Measurements from ENCODE around the gene C1orf167. TPM values are rescaled to one million over a fixed set of nuclear protein-coding genes. Genes with fewer than 3 reads are reported as not detected.

The C1orf167 gene
- total and polyA plus RNA-seq, 2 of the 13 experiments (the other 11 are each of a cell fraction or from before 2014, with no cell fraction given), result not detected

DNA sequence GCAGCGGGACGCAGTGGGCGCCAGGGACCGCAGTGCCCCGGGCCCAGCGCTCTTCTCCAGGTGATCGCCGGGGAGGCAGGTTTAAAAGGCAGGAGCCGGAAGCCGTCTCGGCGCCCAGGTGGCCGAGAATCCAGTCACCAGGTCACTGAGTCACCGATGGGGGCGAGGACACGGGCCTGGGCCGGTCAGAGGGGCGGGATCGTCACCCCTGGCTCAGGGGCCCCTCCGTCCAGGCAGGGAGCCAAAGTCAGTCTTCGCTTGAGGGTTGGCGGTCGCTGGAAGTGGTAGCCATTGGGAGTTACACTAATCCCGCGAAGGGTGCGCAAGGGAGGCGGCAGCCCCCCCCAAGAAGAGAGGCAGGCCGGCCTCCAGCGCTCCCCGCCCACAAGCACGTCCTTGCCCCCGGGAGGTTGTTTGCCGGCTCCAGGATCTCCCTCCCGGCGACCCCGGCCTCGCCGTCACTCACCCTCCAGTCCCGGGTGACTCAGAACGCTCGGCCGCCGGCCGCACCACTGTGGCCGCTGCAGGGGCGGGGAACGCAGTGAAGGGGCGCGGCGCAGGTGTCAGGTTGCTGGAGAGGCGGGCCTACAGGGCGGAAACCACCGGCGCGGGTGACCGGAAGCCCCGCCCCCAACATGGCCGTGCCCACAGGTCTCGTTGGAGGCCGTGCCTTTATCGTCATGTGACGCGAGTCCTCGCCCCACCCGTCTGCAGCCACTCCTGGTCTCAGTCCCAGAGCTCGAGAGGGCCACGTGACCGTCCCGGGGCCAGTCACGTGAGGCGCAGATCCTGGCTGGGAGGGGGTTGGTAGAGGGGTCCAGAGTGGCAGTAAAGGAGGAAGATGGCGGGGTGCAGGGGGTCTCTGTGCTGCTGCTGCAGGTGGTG lies 43.7 kb downstream of the C1orf167 start, which contains the start of the genes CLCN6 and MTHFR (continued):
- no peak for TF ChIP-seq ZSCAN20 (CRISPR knock-in tag; IDR thresholded peaks at IDR 0.05; ENCODE audit: borderline replicate concordance)
- TF ChIP-seq NFE2 (CRISPR knock-in tag; IDR thresholded peaks at IDR 0.05), result no peak
- peak; percentile 92 for TF ChIP-seq SAP130 (CRISPR knock-in tag; IDR thresholded peaks at IDR 0.05; ENCODE audit: low read depth)
- no peak for TF ChIP-seq ZNF644 (CRISPR knock-in tag; IDR thresholded peaks at IDR 0.05; ENCODE audit: low read depth)
- no peak for TF ChIP-seq SRSF9 (IDR thresholded peaks at IDR 0.05; ENCODE audit: borderline replicate concordance, insufficient read depth, low read depth, low read length, poor library complexity, severe bottlenecking)
- TF ChIP-seq ZNF605 (CRISPR knock-in tag; IDR thresholded peaks at IDR 0.05), result no peak; the same call in 1 of the 2 replicates
- TF ChIP-seq ZNF431 (CRISPR knock-in tag; IDR thresholded peaks at IDR 0.05; ENCODE audit: borderline replicate concordance, low read depth), result no peak; the same call in 1 of the 2 replicates
- no peak for TF ChIP-seq SATB2 (CRISPR knock-in tag; IDR thresholded peaks at IDR 0.05)
- TF ChIP-seq, protein P1, sequence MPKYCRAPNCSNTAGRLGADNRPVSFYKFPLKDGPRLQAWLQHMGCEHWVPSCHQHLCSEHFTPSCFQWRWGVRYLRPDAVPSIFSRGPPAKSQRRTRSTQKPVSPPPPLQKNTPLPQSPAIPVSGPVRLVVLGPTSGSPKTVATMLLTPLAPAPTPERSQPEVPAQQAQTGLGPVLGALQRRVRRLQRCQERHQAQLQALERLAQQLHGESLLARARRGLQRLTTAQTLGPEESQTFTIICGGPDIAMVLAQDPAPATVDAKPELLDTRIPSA (CRISPR knock-in tag; IDR thresholded peaks at IDR 0.05; ENCODE audit: borderline replicate concordance), result peak; percentile 74; the same call in 1 of the 2 replicates
- peak; percentile 3; the same call in 1 of the 2 replicates for TF ChIP-seq EED (CRISPR knock-in tag; IDR thresholded peaks at IDR 0.05)
- peak; percentile 90 for TF ChIP-seq NFYC (CRISPR knock-in tag; IDR thresholded peaks at IDR 0.05)
- TF ChIP-seq ZBTB42 (CRISPR knock-in tag; IDR thresholded peaks at IDR 0.05), result no peak
- TF ChIP-seq FOXJ3 (CRISPR knock-in tag; IDR thresholded peaks at IDR 0.05; ENCODE audit: borderline replicate concordance), result peak; percentile 61; the same call in 1 of the 2 replicates
- TF ChIP-seq PITX1 (CRISPR knock-in tag; IDR thresholded peaks at IDR 0.05), result peak; percentile 81
- peak; percentile 91; the same call in 1 of the 2 replicates for TF ChIP-seq MAF1 (CRISPR knock-in tag; IDR thresholded peaks at IDR 0.05; ENCODE audit: borderline replicate concordance)
- TF ChIP-seq MEF2D (CRISPR knock-in tag; IDR thresholded peaks at IDR 0.05), result peak; percentile 88
- peak; percentile 50; the same call in 1 of the 2 replicates for TF ChIP-seq NFKBIZ (CRISPR knock-in tag; IDR thresholded peaks at IDR 0.05)
- no peak for TF ChIP-seq ZNF678 (CRISPR knock-in tag; IDR thresholded peaks at IDR 0.05)
- no peak for TF ChIP-seq NFRKB (IDR thresholded peaks at IDR 0.05)
- no peak for TF ChIP-seq KLF15 (CRISPR knock-in tag; IDR thresholded peaks at IDR 0.05; ENCODE audit: borderline replicate concordance)
- TF ChIP-seq, protein P2, sequence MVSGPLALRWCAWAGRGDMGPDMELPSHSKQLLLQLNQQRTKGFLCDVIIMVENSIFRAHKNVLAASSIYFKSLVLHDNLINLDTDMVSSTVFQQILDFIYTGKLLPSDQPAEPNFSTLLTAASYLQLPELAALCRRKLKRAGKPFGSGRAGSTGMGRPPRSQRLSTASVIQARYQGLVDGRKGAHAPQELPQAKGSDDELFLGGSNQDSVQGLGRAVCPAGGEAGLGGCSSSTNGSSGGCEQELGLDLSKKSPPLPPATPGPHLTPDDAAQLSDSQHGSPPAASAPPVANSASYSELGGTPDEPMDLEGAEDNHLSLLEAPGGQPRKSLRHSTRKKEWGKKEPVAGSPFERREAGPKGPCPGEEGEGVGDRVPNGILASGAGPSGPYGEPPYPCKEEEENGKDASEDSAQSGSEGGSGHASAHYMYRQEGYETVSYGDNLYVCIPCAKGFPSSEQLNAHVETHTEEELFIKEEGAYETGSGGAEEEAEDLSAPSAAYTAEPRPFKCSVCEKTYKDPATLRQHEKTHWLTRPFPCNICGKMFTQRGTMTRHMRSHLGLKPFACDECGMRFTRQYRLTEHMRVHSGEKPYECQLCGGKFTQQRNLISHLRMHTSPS (CRISPR knock-in tag; IDR thresholded peaks at IDR 0.05; ENCODE audit: low read depth), result peak; percentile 9; the same call in 1 of the 2 replicates
- peak; percentile 71; the same call in 1 of the 2 replicates for TF ChIP-seq SIN3B (IDR thresholded peaks at IDR 0.05; ENCODE audit: low read length)
- TF ChIP-seq, protein P3, sequence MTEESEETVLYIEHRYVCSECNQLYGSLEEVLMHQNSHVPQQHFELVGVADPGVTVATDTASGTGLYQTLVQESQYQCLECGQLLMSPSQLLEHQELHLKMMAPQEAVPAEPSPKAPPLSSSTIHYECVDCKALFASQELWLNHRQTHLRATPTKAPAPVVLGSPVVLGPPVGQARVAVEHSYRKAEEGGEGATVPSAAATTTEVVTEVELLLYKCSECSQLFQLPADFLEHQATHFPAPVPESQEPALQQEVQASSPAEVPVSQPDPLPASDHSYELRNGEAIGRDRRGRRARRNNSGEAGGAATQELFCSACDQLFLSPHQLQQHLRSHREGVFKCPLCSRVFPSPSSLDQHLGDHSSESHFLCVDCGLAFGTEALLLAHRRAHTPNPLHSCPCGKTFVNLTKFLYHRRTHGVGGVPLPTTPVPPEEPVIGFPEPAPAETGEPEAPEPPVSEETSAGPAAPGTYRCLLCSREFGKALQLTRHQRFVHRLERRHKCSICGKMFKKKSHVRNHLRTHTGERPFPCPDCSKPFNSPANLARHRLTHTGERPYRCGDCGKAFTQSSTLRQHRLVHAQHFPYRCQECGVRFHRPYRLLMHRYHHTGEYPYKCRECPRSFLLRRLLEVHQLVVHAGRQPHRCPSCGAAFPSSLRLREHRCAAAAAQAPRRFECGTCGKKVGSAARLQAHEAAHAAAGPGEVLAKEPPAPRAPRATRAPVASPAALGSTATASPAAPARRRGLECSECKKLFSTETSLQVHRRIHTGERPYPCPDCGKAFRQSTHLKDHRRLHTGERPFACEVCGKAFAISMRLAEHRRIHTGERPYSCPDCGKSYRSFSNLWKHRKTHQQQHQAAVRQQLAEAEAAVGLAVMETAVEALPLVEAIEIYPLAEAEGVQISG (CRISPR knock-in tag; IDR thresholded peaks at IDR 0.05), result peak; percentile 21; the same call in 1 of the 2 replicates

Measured in HepG2 (cell line).